ENCODE data around the gene MAEA. TPM values are rescaled to one million over a fixed set of nuclear protein-coding genes. Genes with fewer than 3 reads are reported as not detected.

MAEA gene
- total RNA-seq, 2 experiments from 2014 or later = 61.5 to 63.2 TPM

GRCh38 chr4:1294424-1294823 is 4.7 kb downstream of the MAEA start:
- H3K27me3 ChIP-seq (ENCODE audit: control insufficient read depth in 1 of 2, insufficient read depth in 2 of 2, low read length in 2 of 2) = no peaks in the 10 kb centered on the region
- POLR2A ChIA-PET = no interaction called here
- no peaks in the 10 kb centered on the region for H3K9me3 Mint-ChIP-seq

DNA sequence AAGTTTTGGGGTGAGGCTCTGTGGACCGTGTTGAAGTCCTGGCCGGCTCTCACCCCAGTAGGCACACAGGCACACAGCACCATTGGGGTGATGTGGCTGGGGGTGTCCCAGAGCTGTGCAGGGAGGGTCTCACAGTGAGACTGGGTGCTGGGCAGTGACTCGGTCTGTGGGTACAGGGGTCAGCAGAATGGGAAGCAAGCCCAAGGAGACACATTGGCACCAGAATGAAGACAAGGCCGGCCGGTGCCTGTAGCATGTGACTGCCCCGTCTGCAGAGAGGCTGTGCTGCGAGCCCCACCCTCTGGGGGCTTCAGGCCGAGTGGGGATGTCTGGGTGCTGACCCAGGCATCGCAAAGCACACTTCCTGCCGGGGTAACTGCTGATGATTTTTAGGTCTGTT is 5.2 kb downstream of the MAEA start:
- Histone ChIP-seq H3K4me1 (ENCODE audit: insufficient read depth, low read length) (peaks cover 70% of the 10 kb centered on the region), H3K27me3 (ENCODE audit: control insufficient read depth in 1 of 2, insufficient read depth in 2 of 2, low read length in 2 of 2) (no peaks in the 10 kb centered on the region), H3K9me3 (ENCODE audit: control insufficient read depth in 1 of 2, insufficient read depth in 1 of 2, low read length in 2 of 2) (no peaks in the 10 kb centered on the region), H3K4me3 (ENCODE audit: low read length) (no peak overlapping the region), H3K27ac (ENCODE audit: low read depth in 1 of 2, low read length in 2 of 2) (no peak overlapping the region), H3K36me3 (ENCODE audit: insufficient read depth, low read length) (peaks cover 39% of the 10 kb centered on the region)
- TF ChIP-seq, protein P1, sequence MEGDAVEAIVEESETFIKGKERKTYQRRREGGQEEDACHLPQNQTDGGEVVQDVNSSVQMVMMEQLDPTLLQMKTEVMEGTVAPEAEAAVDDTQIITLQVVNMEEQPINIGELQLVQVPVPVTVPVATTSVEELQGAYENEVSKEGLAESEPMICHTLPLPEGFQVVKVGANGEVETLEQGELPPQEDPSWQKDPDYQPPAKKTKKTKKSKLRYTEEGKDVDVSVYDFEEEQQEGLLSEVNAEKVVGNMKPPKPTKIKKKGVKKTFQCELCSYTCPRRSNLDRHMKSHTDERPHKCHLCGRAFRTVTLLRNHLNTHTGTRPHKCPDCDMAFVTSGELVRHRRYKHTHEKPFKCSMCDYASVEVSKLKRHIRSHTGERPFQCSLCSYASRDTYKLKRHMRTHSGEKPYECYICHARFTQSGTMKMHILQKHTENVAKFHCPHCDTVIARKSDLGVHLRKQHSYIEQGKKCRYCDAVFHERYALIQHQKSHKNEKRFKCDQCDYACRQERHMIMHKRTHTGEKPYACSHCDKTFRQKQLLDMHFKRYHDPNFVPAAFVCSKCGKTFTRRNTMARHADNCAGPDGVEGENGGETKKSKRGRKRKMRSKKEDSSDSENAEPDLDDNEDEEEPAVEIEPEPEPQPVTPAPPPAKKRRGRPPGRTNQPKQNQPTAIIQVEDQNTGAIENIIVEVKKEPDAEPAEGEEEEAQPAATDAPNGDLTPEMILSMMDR (IDR thresholded peaks at IDR 0.05) = no peak
- Mint-ChIP-seq H3K4me1 (ENCODE audit: low read depth) (peaks cover 64% of the 10 kb centered on the region), H3K36me3 (ENCODE audit: low read depth) (peaks cover 46% of the 10 kb centered on the region), H3K27ac (no peak overlapping the region), H3K4me3 (no peak overlapping the region), H3K9me3 (no peaks in the 10 kb centered on the region), H3K27me3 (no peaks in the 10 kb centered on the region)
- no peak for DNase-seq
- no peak for ATAC-seq (ENCODE audit: poor library complexity)
- intact Hi-C loops (cut with DNase I, micrococcal nuclease) = no loop called here
- CTCF ChIA-PET = no interaction called here
- POLR2A ChIA-PET = no interaction called here

More at GRCh38 chr4:1294424-1294823, 4.7 kb downstream of the MAEA start:
- DNase-seq (no peak), ATAC-seq (ENCODE audit: poor library complexity) (no peak)
- CTCF ChIA-PET = no interaction called here
- no peak overlapping the region for H3K4me3 ChIP-seq (ENCODE audit: low read length)
- H3K36me3 Mint-ChIP-seq (ENCODE audit: low read depth) = peaks cover 41% of the 10 kb centered on the region
- H3K27me3 Mint-ChIP-seq = no peaks in the 10 kb centered on the region
- TF ChIP-seq, protein P1 (IDR thresholded peaks at IDR 0.05) = no peak
- H3K4me3 Mint-ChIP-seq = no peak overlapping the region
- no peak overlapping the region for H3K27ac ChIP-seq (ENCODE audit: low read depth in 1 of 2, low read length in 2 of 2)
- no peaks in the 10 kb centered on the region for H3K9me3 ChIP-seq (ENCODE audit: control insufficient read depth in 1 of 2, insufficient read depth in 1 of 2, low read length in 2 of 2)
- intact Hi-C loops (cut with DNase I, micrococcal nuclease) = no loop called here
- H3K4me1 Mint-ChIP-seq (ENCODE audit: low read depth) = peaks cover 59% of the 10 kb centered on the region
- H3K36me3 ChIP-seq (ENCODE audit: insufficient read depth, low read length) = peaks cover 34% of the 10 kb centered on the region
- peaks cover 67% of the 10 kb centered on the region for H3K4me1 ChIP-seq (ENCODE audit: insufficient read depth, low read length)
- H3K27ac Mint-ChIP-seq = no peak overlapping the region

GRCh38 chr4:1295405-1296055 is 5.8 kb downstream of the MAEA start:
- TF ChIP-seq, protein P1 (IDR thresholded peaks at IDR 0.05) = no peak
- intact Hi-C loops (cut with DNase I, micrococcal nuclease) = no loop called here
- H3K27ac ChIP-seq (ENCODE audit: low read depth in 1 of 2, low read length in 2 of 2) = no peak overlapping the region
- no peak for ATAC-seq (ENCODE audit: poor library complexity)
- no peaks in the 10 kb centered on the region for H3K27me3 Mint-ChIP-seq
- peaks cover 45% of the 10 kb centered on the region for H3K36me3 ChIP-seq (ENCODE audit: insufficient read depth, low read length)
- H3K27ac Mint-ChIP-seq = no peak overlapping the region
- DNase-seq = no peak
- peaks cover 70% of the 10 kb centered on the region for H3K4me1 ChIP-seq (ENCODE audit: insufficient read depth, low read length)
- ChIA-PET CTCF (no interaction called here), POLR2A (no interaction called here)
- H3K4me1 Mint-ChIP-seq (ENCODE audit: low read depth) = peaks cover 65% of the 10 kb centered on the region
- H3K4me3 Mint-ChIP-seq = no peak overlapping the region
- no peaks in the 10 kb centered on the region for H3K9me3 ChIP-seq (ENCODE audit: control insufficient read depth in 1 of 2, insufficient read depth in 1 of 2, low read length in 2 of 2)
- no peaks in the 10 kb centered on the region for H3K27me3 ChIP-seq (ENCODE audit: control insufficient read depth in 1 of 2, insufficient read depth in 2 of 2, low read length in 2 of 2)
- H3K36me3 Mint-ChIP-seq (ENCODE audit: low read depth) = peaks cover 49% of the 10 kb centered on the region
- H3K4me3 ChIP-seq (ENCODE audit: low read length) = no peak overlapping the region
- no peaks in the 10 kb centered on the region for H3K9me3 Mint-ChIP-seq
